Measurements from ENCODE around the gene LONRF2.
A peak's percentile ranks its signal among the peaks of the same experiment; 100 is the strongest.

LONRF2 gene

GRCh38 chr2:100299548-100299947 is 22.8 kb downstream of the LONRF2 start:
- DNase-seq: no peak

DNA sequence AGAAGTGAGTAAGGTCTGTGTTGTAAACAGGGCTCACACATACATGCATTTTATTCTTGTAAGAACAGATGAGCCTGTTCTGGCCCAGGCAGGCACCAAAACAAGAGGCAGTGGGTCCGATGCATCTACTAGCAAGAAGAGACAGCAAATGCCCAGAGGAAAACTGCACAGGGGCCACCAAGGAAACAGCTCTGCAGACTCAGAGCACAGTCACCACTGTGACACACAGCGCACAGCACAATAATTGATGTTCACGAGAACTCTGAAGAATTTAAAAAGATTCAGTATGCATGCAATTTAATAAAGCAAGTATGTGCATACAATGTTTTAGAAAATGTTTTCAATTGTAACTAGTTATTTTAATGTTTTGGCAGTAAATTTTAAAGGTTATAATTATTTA is 24.8 kb downstream of the LONRF2 start:
- no peak for DNase-seq

- DNase-seq: no peak
Observed at GRCh38 chr2:100294162-100294497, 28.2 kb downstream of the LONRF2 start.

GRCh38 chr2:100293341-100294161 is 28.8 kb downstream of the LONRF2 start:
- DNase-seq: no peak

DNA sequence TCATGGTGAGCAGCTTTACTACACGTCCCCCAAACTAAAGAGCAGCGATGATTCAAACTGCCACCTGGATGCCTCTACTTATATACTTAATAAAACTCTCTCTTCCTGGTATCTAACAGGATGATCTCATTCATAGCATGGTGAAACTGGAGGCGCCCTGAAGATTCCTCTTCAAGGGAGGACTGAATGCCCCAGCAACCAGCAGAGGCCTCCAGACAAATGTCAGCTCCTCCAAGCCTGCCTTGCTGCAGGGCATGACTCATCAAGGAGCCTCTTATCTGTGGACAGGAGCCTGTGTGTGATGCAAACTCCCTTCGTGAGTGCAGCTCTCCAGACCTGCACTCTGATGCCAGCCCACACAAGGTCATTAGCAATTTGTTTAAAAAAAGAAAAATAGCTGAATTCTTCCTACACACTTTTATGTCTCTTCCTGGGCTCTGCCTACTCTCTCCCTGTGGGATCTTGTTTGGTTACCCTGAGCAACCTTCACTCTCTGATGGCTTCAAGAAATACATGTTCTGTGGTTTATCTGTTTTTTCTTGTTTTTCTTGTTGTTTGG is 30.2 kb downstream of the LONRF2 start:
- DNase-seq: peak in 1 of 2 experiments; percentile 12

DNA sequence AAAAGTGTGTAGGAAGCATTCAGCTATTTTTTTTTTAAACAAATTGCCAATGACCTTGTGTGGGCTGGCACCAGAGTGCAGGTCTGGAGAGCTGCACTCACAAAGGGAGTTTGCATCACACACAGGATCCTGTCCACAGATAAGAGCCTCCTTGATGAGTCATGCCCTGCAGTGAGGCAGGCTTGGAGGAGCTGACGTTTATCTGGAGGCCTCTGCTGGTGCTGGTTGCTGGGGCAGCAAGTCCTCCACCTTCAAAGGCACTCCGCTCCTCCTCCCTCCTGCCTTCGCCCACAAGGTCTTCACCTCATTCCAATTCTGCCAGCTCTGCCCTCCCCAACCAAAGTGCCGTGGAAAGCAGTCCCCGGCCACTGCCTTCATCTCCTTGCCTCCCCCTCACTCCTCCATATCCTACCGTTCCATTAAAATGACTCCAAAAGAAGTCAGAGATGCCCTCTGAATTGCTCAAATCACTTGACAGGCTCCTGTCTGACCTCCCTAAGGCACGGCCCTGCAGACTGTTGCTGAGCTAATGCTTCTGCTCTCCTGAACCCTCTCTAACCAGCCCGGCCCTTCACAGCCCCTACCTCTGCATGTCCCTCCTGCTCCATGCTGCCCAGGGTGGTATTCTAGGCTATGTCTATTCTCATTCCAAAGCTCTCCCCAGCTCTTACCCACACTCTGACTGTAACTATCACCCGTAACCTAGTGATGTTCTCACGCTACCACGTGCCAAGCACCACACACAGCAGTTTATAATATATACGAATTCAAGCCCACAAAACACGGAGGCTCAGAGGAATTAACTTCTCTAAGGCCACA is 30.9 kb downstream of the LONRF2 start:
- peak; percentile 11 to 17 for DNase-seq

DNA sequence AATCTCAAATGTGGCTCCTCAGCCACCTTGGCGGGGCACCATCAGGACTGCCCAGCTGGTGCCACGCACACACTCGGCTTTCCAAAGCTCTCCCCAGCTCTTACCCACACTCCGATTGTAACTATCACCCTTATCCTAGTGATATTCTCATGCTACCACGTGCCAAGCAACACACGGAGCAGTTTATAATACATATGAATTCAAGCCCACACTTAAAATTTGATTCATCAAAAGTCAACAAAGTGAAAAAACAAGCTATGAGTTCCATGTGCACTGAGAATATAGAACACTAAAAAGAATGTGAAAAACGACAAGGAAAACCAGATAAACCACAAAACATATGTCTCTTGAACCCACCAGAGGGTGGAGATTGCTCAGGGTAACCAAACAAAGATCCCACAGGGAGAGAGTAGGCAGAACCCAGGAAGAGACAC is 31.6 kb downstream of the LONRF2 start:
- DNase-seq: no peak

GRCh38 chr2:100289020-100289419 is 33.3 kb downstream of the LONRF2 start:
- DNase-seq: no peak

DNA sequence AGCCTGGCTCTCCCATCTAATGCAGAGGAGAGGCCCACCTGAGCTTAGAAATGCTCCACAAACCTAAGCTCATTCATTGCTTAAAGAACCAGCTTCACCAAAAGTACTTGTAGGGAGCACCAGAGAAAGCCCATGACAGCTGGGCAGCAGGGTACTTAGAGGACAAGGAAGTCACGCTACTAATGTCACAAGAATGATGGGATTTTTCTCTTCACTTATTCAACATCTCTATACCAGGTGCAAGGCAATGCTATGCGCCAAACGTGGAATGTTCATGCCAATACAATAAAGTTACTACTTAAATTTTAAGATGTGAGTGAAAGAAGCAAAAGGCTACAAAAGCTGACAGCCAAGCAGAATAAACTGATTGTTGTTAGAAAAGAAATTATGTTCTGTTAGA is 36.0 kb downstream of the LONRF2 start:
- DNase-seq: no peak

DNA sequence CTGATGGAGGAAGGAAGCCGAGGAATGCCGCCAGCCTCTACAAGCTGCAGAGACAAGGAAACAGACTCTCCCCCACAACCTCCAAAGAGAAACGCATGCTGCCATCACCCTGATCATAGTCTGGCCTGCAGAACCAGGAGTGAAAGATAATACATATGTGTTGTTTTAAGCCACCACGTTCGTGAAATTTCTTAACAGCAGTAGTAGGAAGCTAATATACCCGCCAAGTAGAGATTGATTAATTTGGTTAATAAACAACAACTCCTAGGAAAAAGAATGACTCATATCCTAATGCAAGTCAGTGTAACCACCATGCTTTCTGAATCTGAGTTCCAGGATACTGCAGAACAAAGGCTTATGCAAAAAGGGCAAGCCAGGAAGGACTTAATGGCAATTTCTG is 36.6 kb downstream of the LONRF2 start:
- DNase-seq: no peak

DNA sequence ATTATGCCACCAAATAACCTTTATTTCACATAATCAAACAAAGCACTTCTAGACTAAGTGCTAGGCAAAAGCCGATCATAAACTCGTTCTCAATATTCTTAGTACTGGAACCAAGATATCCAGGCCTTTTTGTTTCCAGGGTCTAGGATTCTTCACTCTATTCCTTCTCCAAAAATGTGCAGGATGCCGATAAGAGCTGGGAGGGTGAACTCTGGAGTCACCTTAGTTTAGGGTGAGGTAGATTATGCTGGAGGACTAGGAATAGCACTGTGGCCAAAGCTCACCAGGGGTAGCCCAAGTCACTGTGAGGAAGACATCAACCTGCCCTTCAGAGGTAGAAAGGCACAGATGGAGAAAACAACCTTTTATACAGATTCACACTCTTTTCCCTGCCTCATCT is 37.3 kb downstream of the LONRF2 start:
- DNase-seq: no peak

- no peak for DNase-seq
Observed at GRCh38 chr2:100283724-100284501, 38.4 kb downstream of the LONRF2 start.

- no peak for DNase-seq
Observed at GRCh38 chr2:100281521-100282438, 40.5 kb downstream of the LONRF2 start.

DNA sequence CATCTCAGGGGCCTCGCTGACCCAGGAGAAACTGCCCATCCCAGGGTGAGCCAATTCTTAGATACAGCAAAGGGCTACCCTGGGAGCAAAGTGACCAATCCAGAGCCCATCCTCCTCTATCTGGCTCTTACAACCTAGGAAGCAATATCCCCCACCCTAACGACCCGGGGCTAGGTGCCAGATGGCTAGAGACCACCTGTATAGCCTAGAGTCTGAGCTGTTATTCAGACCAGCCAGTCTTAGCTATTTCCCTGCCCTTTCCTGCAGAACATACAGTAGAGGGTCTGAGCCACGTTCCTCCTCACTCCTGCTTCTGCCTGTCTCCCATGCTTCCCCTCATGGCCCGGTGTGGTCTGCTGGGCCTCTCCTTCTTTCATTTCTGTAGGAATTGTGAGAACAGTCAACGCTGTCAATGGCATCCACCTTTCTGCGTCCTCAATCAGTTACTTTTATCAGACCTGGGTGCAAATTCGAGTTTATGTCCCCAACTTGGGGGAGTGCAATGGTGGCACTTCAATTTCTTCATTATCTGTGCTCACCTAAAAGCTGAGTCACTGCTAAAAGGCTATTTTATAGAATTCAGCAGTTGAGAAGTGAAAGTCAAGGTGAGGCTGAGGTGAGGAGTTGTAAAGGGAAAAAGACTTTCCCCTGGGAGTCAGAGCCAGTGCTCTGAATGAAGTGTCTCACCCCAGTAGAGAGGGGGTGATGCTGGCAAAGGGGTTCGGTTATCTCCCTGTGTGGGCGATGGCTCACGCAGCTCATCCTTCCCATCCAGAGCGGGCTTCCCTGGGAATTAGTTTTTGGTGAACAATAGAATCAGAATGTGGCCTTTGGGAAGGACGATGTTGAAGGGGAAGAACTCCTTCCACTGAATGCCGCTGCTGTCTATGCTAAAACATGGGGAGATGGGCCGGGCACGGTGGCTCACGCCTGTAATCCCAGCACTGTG is 42.4 kb downstream of the LONRF2 start:
- no peak for DNase-seq

DNA sequence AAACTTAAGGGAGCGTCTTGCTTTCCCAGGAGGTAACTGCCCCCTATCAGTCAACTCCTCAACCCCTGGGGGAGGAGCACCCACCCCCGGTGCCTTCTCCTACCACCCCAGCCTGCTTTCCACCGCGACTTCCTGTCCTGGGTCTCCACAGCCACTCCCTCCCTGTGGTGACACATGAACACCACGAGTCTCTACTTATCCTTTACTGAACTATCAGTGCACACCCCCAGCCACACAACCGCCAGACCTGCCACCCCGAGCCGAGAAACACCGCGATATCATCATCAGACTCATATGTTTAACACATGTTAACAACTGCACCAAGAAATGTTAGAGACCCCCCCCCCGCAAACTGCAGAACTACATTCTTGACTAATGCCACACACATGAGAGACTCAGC is 43.3 kb downstream of the LONRF2 start:
- DNase-seq: no peak

DNA sequence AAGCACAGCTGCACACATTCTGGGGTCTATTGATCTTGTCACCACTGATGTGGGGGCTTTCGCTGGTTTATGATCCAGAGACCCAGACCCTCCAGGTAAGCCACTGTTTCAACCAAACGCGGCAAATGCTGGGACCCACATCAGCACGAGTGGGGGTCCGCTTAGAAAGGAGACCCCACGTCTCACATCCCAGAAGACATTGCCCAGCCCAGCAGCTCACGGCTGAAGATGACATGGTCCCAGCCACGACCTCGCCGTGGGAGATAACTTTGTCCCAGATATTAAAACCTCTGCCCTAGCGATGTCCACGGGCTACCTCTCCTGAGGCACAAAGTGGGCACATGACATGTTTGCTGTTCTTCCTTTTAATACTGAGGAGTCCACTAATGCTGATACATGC is 43.8 kb downstream of the LONRF2 start:
- DNase-seq: no peak

GRCh38 chr2:100277540-100278207 is 44.6 kb downstream of the LONRF2 start:
- no peak for DNase-seq

DNA sequence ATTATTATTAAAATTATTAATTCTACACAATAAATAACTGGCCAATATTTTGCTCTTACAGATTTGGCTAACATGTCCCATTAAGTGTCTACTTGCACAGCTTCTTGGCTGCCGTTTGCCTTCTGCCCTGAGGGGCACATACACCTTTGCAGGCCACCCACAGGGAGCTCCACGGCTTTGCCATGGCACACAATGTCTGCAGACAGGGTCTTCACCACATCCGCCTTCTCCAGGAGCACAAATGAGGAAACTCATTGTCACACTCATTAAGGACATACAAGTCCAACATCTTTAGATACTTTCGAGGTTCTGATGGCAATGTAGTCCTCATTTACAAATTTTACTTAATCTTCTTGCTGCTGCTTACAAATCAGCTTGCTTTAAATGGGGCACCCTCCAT is 45.6 kb downstream of the LONRF2 start:
- DNase-seq: no peak

DNA sequence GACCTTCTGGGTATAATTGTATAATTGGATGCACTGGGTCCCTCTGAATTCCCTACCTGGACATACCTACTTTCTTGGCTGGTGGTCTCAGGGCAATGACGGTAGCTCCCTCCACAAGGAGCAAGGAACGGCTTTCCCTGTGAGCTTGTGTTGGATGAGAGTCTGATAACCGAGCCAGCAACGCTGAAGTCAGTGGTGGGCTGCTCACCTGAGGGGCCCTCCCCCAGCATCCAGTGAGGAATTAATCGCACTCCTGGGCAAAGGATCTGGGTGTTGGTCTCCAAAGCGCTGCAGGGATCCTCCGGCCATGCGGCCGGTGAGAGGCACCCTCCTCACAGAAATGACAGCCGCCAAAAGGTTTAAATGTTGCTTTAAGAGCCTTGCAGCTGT is 47.1 kb downstream of the LONRF2 start:
- DNase-seq: no peak

GRCh38 chr2:100274566-100275199 is 47.6 kb downstream of the LONRF2 start:
- DNase-seq: no peak
